Natural killer cell (primary cell): ENCODE measurements around the gene RMND5A. TPM values are rescaled to one million over a fixed set of nuclear protein-coding genes. Genes with fewer than 3 reads are reported as not detected.
A peak's percentile ranks its signal among the peaks of the same experiment; 100 is the strongest.

ENCODE experiments used
- ATAC-seq, 3 donors: fragments of 150-1000 bp in 2 of 3; fragments of 200-7000 bp in 1 of 3; cut with Tn5 transposase; 1 replicate in 1 of 3; 2 replicates in 2 of 3; pipeline ENCODE4 v1.10.0; 2021; ENCODE audit warnings: mild to moderate bottlenecking in 2 of 3, moderate library complexity in 2 of 3
- DNase-seq, 2 donors: peaks; one replicate each; pipeline versions ENCODE4 v3.0.0 to v3.0.0-alpha.2; 2013 to 2021; ENCODE audit warnings: mixed read lengths in 1 of 2
- H3K27ac ChIP-seq: one replicate; pipeline ENCODE4 v1.5.1; 2013; ENCODE audit warnings: mild to moderate bottlenecking, low read length
- H3K27me3 ChIP-seq: one replicate; pipeline ENCODE4 v1.6.1; 2013; ENCODE audit warnings: low read length; ENCODE audit not compliant: control insufficient read depth, insufficient read depth
- H3K36me3 ChIP-seq: one replicate; pipeline ENCODE4 v1.6.1; 2013; ENCODE audit warnings: low read length; ENCODE audit not compliant: control insufficient read depth, insufficient read depth
- H3K4me1 ChIP-seq: one replicate; pipeline ENCODE4 v1.6.1; 2013; ENCODE audit warnings: low read length; ENCODE audit not compliant: control insufficient read depth, insufficient read depth
- H3K4me3 ChIP-seq: one replicate; pipeline ENCODE4 v1.5.1; 2013; ENCODE audit warnings: low read length
- H3K9me3 ChIP-seq: one replicate; pipeline ENCODE4 v1.6.1; 2013; ENCODE audit warnings: low read length; ENCODE audit not compliant: control insufficient read depth, insufficient read depth
- H3K27ac Mint-ChIP-seq, 2 donors: one replicate each; pipeline ENCODE4 v1.8.0; 2022; ENCODE audit warnings: mild to moderate bottlenecking in 2 of 2, mixed read lengths in 2 of 2, moderate library complexity in 1 of 2
- H3K27me3 Mint-ChIP-seq, 2 donors: one replicate each; pipeline ENCODE4 v1.8.0; 2022; ENCODE audit warnings: low read depth in 2 of 2, mixed read lengths in 2 of 2
- H3K36me3 Mint-ChIP-seq: one replicate; pipeline ENCODE4 v1.8.0; 2022; ENCODE audit warnings: mixed read lengths
- H3K4me1 Mint-ChIP-seq, 2 donors: one replicate each; pipeline ENCODE4 v1.8.0; 2022; ENCODE audit warnings: mixed read lengths in 2 of 2
- H3K4me3 Mint-ChIP-seq: one replicate; pipeline ENCODE4 v1.8.0; 2022; ENCODE audit warnings: mild to moderate bottlenecking, moderate library complexity, mixed read lengths
- H3K9me3 Mint-ChIP-seq, 2 donors: one replicate each; pipeline ENCODE4 v1.8.0; 2022; ENCODE audit warnings: mixed read lengths in 2 of 2
- WGBS: methylation state at CpG from one replicate; pipeline ENCODE4 v1.1.7; 2013; ENCODE audit warnings: missing lambda C conversion rate; ENCODE audit not compliant: insufficient coverage; 5-methylcytosine and 5-hydroxymethylcytosine counted together
- intact Hi-C: fragments of 100-400 bp; cut with micrococcal nuclease; formaldehyde crosslinking; loops from one replicate; pipeline ENCODE4 v1.14.2; 2022
- total RNA-seq, 4 donors: library from RNA; stranded (reverse); fragments of 120-200 nt in 1 of 4; gene quantifications; one replicate each; pipeline versions ENCODE4 v1.2.3 to v1.2.4, GENCODE V29; 2013 to 2022
- TF ChIP-seq, protein P1 (sequence below): fragments of 200-600 bp; IDR thresholded peaks from one replicate; pipeline ENCODE4 v1.8.0; 2022; ENCODE audit warnings: antibody characterized with exemption

RMND5A gene
- total RNA-seq, 3 donors from 2014 or later (not counting 1 experiment from before 2014, with no cell fraction given), result 35.3 to 63.3 (median 54.3) TPM

DNA sequence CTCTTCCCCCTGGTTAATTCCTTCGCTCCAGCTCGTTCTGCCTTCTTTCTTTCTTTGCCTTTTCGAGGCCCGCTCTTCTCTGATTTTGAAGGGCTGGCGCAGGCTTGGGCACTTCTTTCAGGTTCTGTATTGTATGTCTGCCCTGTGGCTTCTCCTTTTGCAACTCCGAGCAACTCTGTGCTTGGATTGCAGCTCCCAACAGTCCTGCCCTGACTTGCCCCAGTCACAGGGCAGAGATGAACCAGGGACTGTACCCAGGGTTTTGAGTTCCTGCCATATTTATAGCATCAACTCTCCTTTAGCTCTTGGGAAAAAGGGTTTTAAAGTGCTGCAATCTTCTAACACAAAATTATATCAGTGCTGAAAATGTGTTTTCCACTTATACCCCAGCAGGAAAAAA is 101.8 kb downstream of the RMND5A start:
- Histone ChIP-seq H3K4me3 (no peak overlapping the region), H3K9me3 (peaks cover 2% of the 10 kb centered on the region), H3K27ac (peak overlapping the region; percentile 26), H3K27me3 (no peaks in the 10 kb centered on the region), H3K36me3 (no peaks in the 10 kb centered on the region), H3K4me1 (no peaks in the 10 kb centered on the region)
- no peaks in the 10 kb centered on the region for H3K9me3 Mint-ChIP-seq
- no peak for ATAC-seq
- no peak for DNase-seq
- intact Hi-C loops, result no loop called here
- WGBS, result 91% methylated on average over 6 of the region's 6 CpGs
- H3K27me3 Mint-ChIP-seq, result peaks cover 9 to 10% of the 10 kb centered on the region in 2 donors
- TF ChIP-seq, protein P1, sequence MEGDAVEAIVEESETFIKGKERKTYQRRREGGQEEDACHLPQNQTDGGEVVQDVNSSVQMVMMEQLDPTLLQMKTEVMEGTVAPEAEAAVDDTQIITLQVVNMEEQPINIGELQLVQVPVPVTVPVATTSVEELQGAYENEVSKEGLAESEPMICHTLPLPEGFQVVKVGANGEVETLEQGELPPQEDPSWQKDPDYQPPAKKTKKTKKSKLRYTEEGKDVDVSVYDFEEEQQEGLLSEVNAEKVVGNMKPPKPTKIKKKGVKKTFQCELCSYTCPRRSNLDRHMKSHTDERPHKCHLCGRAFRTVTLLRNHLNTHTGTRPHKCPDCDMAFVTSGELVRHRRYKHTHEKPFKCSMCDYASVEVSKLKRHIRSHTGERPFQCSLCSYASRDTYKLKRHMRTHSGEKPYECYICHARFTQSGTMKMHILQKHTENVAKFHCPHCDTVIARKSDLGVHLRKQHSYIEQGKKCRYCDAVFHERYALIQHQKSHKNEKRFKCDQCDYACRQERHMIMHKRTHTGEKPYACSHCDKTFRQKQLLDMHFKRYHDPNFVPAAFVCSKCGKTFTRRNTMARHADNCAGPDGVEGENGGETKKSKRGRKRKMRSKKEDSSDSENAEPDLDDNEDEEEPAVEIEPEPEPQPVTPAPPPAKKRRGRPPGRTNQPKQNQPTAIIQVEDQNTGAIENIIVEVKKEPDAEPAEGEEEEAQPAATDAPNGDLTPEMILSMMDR, result no peak
- no peak overlapping the region for H3K4me3 Mint-ChIP-seq
- no peaks in the 10 kb centered on the region for H3K36me3 Mint-ChIP-seq
- H3K27ac Mint-ChIP-seq, result no peak overlapping the region
- peaks cover 6 to 10% of the 10 kb centered on the region in 2 donors for H3K4me1 Mint-ChIP-seq

- ATAC-seq (no peak), DNase-seq (no peak)
- no peak overlapping the region for H3K27ac Mint-ChIP-seq
- Histone ChIP-seq H3K27me3 (no peaks in the 10 kb centered on the region), H3K36me3 (no peaks in the 10 kb centered on the region), H3K9me3 (peaks cover 2% of the 10 kb centered on the region), H3K4me3 (no peak overlapping the region), H3K27ac (no peak overlapping the region), H3K4me1 (peaks cover 4% of the 10 kb centered on the region)
- no peaks in the 10 kb centered on the region for H3K36me3 Mint-ChIP-seq
- peaks cover 6 to 10% of the 10 kb centered on the region in 2 donors for H3K4me1 Mint-ChIP-seq
- no peaks in the 10 kb centered on the region for H3K9me3 Mint-ChIP-seq
- peaks cover 6 to 10% of the 10 kb centered on the region in 2 donors for H3K27me3 Mint-ChIP-seq
- WGBS, result 50% methylated on average over 3 of the region's 3 CpGs
- TF ChIP-seq, protein P1, result no peak
- intact Hi-C loops, result no loop called here
- no peak overlapping the region for H3K4me3 Mint-ChIP-seq
Observed at GRCh38 chr2:86822668-86823345, 102.7 kb downstream of the RMND5A start.

GRCh38 chr2:86825036-86825692 is 105.1 kb downstream of the RMND5A start:
- TF ChIP-seq, protein P1, result no peak
- no peaks in the 10 kb centered on the region for H3K36me3 ChIP-seq
- no peak for ATAC-seq
- DNase-seq, result peak in 1 of 2 donors; percentile 57
- Mint-ChIP-seq H3K27me3 (peaks cover 0 to 3% of the 10 kb centered on the region in 2 donors), H3K4me3 (no peak overlapping the region), H3K4me1 (peaks cover 6 to 10% of the 10 kb centered on the region in 2 donors), H3K27ac (no peak overlapping the region), H3K9me3 (no peaks in the 10 kb centered on the region), H3K36me3 (no peaks in the 10 kb centered on the region)
- intact Hi-C loops, result no loop called here
- no peak overlapping the region for H3K27ac ChIP-seq
- WGBS, result 70% methylated on average over 10 of the region's 11 CpGs
- peak overlapping the region; percentile 3 for H3K4me3 ChIP-seq
- peaks cover 4% of the 10 kb centered on the region for H3K4me1 ChIP-seq
- peaks cover 2% of the 10 kb centered on the region for H3K9me3 ChIP-seq
- H3K27me3 ChIP-seq, result no peaks in the 10 kb centered on the region
